Upper lobe of left lung (tissue), 4 donors: Measurements from ENCODE around the gene SUFU.

ENCODE experiments used
- EP300 ChIP-seq, 4 donors: sonication (generic); formaldehyde crosslinking; IDR thresholded peaks; one replicate each; pipeline ENCODE4 v1.5.1; 2017; ENCODE audit warnings: antibody characterized with exemption in 4 of 4, control low read depth in 2 of 4
- POLR2A ChIP-seq, 4 donors: fragments of 450-650 bp; IDR thresholded peaks; one replicate each; pipeline ENCODE4 v1.5.1; 2016 to 2017; ENCODE audit warnings: antibody characterized with exemption in 4 of 4, mild to moderate bottlenecking in 2 of 4
- TF ChIP-seq, protein P1 (sequence below), 6 experiments: fragments of 450-650 bp in 4 of 6; fragments of 200-600 bp in 2 of 6; sonication (generic) in 2 of 6; IDR thresholded peaks; one replicate each; pipeline ENCODE4 v1.5.1; 2016 to 2019; ENCODE audit warnings: antibody characterized with exemption in 6 of 6

DNA sequence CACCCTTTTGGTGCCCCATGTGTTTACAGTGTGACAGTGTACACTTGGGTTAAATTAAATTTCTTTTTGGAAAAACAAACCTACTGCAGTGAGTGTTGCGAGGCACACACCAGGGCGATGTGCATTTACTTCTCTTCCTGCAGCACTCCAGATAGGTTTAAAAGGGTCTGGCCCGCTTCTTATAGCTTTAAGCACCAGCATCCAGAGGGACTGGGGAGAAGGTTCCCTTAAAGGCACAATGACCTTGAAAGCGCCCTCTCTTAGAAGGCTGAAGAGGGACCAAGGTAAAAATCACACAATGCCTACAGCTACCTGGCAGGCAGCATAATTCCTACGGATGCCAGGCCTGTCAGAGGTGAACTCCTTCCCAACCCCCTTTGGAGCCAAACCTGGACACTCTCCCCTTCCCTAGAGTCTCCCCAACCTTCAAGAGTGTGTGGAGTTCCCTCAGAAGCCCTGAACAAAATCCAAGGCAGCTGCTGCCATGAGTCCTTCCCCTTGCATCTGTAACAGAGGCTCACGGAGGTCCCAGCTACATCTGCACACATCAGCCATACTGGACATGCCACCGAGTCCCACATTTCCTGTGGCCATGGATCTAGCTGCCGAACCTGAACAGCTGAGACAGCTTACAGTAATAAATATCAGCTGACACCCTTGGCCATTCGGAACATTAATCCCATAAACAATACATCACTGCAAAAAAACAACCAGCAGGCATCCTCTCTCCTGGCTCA lies 173.7 kb downstream of the SUFU start:
- TF ChIP-seq, protein P1, sequence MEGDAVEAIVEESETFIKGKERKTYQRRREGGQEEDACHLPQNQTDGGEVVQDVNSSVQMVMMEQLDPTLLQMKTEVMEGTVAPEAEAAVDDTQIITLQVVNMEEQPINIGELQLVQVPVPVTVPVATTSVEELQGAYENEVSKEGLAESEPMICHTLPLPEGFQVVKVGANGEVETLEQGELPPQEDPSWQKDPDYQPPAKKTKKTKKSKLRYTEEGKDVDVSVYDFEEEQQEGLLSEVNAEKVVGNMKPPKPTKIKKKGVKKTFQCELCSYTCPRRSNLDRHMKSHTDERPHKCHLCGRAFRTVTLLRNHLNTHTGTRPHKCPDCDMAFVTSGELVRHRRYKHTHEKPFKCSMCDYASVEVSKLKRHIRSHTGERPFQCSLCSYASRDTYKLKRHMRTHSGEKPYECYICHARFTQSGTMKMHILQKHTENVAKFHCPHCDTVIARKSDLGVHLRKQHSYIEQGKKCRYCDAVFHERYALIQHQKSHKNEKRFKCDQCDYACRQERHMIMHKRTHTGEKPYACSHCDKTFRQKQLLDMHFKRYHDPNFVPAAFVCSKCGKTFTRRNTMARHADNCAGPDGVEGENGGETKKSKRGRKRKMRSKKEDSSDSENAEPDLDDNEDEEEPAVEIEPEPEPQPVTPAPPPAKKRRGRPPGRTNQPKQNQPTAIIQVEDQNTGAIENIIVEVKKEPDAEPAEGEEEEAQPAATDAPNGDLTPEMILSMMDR (IDR thresholded peaks at IDR 0.05) = no peak
- no peak for TF ChIP-seq POLR2A (IDR thresholded peaks at IDR 0.05)
- no peak for TF ChIP-seq EP300 (IDR thresholded peaks at IDR 0.05)
